NCI-H82 (cell line): Measurements from ENCODE around the gene CACNA1C.

Experiments
- DNase-seq: peaks from one replicate; lab custom pipeline; 2025; lab: John Stamatoyannopoulos, UW

The CACNA1C gene

GRCh38 chr12:2140858-2141519, 88.2 kb downstream of the CACNA1C start:
- no peak for DNase-seq

GRCh38 chr12:2142068-2142467, 89.3 kb downstream of the CACNA1C start:
- no peak for DNase-seq

- DNase-seq, result peak; percentile 70
Measured at GRCh38 chr12:2144951-2145350, 92.2 kb downstream of the CACNA1C start.

GRCh38 chr12:2145433-2145998, 92.7 kb downstream of the CACNA1C start:
- peak; percentile 91 for DNase-seq

DNA sequence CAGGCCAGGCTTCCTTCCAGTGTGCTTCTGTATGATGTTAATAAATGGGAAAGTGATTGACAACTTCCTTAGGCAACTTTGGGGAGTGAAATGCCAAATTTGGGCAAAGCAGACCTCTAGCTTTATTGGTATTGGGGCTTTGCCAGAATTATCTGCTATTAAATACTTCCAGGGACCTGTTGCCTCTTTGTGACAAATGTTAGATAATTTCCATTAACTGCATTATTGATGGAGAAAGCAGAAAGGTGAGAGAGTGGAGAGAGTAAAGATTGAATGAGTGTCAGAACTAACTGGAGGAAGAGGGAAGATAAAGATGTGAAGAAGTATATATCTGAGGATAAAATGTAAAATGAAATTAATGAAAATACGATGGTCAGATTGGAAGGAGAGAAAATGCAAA, 94.5 kb downstream of the CACNA1C start:
- DNase-seq, result no peak

DNA sequence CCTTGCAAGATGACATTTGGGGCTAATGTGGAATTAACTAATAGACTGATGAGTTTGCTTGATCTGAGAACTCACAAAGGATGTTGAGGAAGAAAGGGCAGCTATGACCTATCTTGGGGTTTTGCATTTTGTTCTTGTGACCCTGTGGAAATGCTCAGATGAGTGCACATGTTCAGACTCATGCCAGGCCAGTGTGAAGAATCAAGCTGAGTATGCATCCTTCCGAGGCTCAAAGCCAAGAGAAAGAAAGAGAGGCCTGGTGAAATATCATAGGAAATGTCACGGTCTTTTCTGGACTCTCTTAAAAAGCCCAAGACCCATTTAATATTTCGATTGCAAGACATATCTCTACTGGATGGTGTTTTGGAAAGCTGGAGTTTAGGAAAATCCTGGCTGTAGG, 96.3 kb downstream of the CACNA1C start:
- DNase-seq, result no peak

DNA sequence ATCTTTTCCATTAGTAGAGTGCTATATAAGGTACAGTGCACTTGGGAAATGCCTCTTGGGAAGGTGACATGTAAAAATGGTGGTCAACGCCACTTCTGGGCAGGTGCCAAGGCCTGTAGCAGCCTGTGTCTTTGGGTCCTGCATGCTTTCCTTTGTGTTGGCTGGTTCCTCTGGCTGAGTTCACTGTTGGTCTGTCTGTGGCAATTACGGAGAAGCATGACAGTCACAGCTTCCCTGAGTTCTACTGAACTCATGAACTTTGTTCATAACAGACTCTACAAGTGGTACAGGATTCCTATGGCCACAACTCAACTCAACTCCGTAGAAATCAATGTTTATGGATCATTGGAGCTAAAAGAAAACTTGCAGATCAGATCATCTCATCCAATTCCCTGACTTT, 98.0 kb downstream of the CACNA1C start:
- no peak for DNase-seq

DNA sequence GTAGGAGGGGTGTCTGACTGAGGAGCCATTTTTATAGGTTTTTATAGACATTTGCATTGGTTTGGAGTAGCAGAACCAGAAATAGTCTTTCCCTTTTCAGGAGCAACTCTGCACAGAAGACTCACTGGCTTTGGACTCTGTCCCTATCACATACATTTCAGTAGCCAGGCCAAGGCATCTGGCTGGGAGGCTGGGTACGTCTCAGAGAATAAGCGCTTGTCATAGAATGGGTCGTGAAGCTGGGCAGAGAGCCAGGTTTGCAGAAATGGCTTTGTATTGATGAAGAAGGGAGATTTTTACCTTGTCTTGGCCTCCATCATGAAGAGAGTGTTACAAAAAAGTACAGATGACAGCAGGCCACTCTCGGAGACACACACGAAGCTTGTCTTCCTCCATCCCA, 98.6 kb downstream of the CACNA1C start:
- no peak for DNase-seq

DNA sequence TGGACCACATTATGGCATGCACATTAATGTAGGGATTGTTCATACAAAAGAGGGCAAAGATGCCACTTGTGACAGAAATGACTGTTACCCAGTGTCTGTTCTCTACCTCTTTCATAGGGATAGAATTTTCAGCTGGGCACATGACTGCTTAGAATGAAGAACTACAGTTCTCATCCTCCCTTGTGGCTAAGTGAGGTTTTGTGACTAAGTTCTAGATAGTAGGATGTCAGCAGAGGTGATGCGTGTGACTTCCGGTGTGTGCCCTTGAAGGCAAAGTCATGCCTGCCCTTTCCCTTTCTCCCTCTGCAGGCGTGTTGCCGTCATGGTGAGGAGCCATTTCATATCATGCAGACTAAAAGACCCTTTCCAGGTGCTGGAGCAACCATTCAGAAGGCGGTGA, 99.3 kb downstream of the CACNA1C start:
- no peak for DNase-seq

- no peak for DNase-seq
Measured at GRCh38 chr12:2154050-2154449, 101.3 kb downstream of the CACNA1C start.

- DNase-seq, result no peak
Measured at GRCh38 chr12:2154521-2154920, 101.7 kb downstream of the CACNA1C start.

DNA sequence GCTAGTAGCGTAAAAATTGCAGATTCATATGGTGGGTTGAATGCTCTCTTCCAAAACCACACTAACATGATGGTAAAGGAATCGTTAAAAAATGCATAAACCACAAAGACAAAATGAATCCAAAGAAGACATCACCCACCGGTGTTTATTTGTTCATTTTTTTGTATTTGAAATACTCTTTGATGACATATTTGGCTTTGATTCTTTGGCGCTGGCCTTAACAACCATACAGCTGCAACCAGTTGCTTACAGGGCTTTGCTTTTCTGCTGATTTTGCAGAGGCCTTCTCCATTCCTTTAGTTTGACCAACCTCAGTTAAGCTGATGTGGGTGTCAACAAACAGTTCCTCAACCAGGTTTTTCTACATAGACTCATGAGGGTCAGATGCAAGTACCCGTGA, 103.5 kb downstream of the CACNA1C start:
- no peak for DNase-seq

- DNase-seq, result no peak
Measured at GRCh38 chr12:2160043-2160442, 107.3 kb downstream of the CACNA1C start.

DNA sequence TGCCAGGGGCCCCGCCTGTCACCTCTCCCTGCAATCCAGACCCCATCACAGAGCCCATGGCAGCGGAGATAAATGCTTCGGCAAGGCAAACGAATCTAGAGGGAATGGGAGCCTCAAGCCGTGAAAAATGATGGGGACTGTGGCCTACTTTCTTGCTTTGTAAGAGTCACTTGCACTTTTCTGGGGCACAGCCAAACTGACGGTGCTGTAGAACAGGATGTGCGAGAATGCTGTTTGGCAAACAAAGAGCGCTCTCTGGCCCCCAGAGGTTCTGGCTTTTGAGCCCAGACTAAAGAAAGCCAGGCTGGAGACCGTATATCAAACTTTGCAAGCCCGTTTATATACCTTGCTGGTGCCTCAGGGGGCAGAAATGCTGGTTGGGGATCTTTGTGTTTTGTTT, 108.7 kb downstream of the CACNA1C start:
- no peak for DNase-seq

DNA sequence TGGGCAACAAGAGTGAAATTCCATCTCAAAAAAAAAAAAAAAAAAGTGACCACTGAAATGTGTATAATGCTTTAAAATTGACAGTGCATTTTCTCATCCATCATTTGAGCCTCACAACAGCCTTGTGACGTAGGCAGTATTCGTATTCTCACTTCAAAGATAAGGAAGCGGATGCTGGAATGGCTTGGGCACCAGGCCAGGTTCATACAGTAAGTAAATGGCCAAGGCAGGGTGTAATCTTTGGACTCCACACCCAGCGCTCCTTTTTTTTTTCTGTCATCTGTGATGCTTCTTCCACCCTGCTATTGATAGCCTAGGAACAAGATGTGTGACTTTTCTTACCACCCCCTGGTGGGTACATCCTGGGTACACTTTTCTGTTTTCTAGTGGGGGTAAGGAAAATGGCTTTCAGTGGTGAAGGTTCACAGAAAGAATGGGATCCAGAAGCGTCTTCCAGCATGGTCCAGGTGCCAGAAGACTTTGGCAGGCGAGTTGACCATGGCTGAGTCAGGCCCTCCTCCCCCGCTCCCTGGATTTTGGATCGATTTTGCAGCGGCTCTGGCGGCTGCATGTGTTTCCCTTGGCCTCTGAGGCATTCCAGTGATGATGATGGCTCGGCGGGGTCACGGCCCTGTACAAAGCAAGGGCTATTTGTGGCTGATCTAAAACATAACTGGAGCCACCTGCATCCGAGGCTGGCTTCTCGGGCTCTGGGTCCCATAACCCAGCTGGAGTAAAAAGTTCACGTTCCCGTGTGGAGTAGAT, 110.6 kb downstream of the CACNA1C start:
- no peak for DNase-seq

- no peak for DNase-seq
Measured at GRCh38 chr12:2165021-2165420, 112.2 kb downstream of the CACNA1C start.

GRCh38 chr12:2165927-2166326, 113.1 kb downstream of the CACNA1C start:
- peak; percentile 94 for DNase-seq

DNA sequence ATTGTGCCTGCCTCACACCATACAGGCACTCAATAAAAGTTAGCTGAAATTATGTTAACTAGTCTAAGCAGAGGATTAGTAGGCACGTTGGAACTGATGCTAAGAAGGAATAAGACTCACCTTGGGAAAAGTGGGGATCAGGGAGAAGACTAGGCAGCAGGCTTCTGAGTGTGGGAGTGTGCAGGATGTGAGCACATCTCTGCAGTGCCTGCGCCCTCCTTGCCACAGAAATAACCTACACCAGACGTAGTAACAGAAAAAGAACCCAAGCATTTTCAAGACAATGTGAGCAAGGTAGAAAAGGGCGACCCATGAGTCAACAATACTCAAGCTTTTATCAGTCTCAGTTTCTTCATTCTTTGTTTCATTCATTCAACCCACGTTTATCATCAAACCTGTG, 113.9 kb downstream of the CACNA1C start:
- DNase-seq, result peak; percentile 38

DNA sequence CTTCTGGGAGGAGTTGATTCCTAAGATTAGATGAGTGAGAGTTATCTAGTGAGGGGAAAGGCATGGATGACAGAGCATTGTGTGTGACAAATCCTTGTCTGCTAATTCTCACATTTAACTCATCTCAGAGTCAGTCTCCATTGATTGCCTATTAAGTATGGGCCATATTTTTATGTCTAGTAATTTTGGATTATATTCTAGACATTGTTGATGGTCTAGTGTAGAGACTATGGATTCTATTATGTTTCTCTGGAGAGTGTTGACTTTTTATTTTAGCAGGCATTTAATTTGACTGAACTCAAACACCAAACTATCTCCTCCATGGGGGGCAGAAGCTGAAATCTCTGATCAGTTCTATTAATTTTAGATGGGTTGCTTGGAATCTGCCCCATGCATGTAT, 114.4 kb downstream of the CACNA1C start:
- no peak for DNase-seq

- DNase-seq, result no peak
Measured at GRCh38 chr12:2168808-2169207, 116.0 kb downstream of the CACNA1C start.

GRCh38 chr12:2169489-2169888, 116.7 kb downstream of the CACNA1C start:
- no peak for DNase-seq

DNA sequence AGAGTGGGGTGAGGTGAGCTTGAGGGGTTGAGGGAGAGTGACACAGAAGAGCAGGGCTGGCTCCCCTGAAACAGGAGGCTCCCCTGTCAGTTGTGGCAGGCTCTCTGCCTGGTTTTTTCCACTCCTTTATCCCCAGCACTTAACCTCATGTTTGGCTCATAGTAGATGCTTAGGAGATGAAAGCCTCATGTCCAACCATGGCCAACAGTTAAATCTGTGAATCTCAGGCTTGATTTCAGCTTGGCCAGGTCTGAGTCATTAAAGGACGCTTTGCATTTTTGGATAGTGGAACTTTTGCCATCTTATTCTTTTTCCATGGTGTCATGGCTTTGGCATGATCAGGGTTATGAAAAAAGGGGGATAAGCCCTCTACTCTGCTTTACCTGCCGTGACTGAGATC, 117.2 kb downstream of the CACNA1C start:
- DNase-seq, result no peak

DNA sequence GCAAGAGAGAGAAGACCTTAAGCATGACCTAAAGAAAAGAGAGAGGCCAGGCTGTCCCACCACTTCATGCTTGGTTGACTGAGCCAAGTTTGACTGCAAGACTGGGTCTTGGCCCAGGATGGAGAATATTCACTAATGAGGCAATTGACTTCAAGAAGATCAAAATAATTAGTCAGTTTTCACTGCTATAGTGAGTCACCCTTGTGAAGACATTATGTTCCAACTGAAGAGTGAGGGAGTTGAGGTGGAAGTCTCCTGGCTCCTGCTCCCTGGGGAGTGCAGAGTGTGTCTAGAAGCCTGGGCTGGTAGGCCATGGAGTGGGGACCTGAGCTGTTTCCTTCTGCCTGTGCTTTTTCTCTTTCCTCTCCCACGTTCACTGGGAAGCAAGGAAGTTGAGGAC, 117.6 kb downstream of the CACNA1C start:
- no peak for DNase-seq
